ENCODE results near the gene ACOT12. TPM values are rescaled to one million over a fixed set of nuclear protein-coding genes. Genes with fewer than 3 reads are reported as not detected.

The ACOT12 gene
- total RNA-seq, 1 experiment from 2014 or later = not detected

DNA sequence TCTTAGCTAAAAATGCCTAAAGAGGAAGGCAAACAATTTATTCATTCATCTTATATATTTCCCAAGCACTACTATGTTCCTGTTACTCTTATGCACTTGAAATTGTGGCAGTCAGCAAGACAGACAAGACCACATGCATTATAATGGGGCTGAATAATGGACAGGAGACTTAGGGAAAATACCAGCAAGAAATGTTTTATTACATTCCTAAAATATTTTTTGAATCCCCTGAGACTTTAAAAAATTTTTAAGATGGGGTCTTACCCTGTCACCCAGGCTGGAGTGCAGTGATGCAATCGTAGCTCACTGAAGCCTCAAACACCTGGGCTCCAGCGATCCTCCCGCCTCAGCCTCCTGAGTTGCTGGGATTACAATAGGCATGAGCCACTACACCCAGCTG lies 79.4 kb downstream of the ACOT12 start:
- TF ChIP-seq, protein P1, sequence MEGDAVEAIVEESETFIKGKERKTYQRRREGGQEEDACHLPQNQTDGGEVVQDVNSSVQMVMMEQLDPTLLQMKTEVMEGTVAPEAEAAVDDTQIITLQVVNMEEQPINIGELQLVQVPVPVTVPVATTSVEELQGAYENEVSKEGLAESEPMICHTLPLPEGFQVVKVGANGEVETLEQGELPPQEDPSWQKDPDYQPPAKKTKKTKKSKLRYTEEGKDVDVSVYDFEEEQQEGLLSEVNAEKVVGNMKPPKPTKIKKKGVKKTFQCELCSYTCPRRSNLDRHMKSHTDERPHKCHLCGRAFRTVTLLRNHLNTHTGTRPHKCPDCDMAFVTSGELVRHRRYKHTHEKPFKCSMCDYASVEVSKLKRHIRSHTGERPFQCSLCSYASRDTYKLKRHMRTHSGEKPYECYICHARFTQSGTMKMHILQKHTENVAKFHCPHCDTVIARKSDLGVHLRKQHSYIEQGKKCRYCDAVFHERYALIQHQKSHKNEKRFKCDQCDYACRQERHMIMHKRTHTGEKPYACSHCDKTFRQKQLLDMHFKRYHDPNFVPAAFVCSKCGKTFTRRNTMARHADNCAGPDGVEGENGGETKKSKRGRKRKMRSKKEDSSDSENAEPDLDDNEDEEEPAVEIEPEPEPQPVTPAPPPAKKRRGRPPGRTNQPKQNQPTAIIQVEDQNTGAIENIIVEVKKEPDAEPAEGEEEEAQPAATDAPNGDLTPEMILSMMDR (conservative IDR thresholded peaks at IDR 0.05) = no peak
- H2BK5ac ChIP-seq (ENCODE audit: insufficient read length, low read length) = no peak overlapping the region
- H3K27ac ChIP-seq (ENCODE audit: insufficient read length, low read depth, low read length) = no peak overlapping the region
- no peak overlapping the region for H2AK5ac ChIP-seq (ENCODE audit: insufficient read length, low read length)
- H4K5ac ChIP-seq (ENCODE audit: insufficient read length, low read depth, low read length) = no peak overlapping the region
- H3K9me3 ChIP-seq (ENCODE audit: control insufficient read depth, low read depth, low read length) = no peaks in the 10 kb centered on the region
- H3K79me1 ChIP-seq (ENCODE audit: insufficient read depth, low read depth, low read length, poor library complexity, severe bottlenecking) = no peaks in the 10 kb centered on the region
- peaks cover 7 to 19% of the 10 kb centered on the region in 2 experiments; a peak in 3 of 4 replicates for H3K4me1 Mint-ChIP-seq
- no peak overlapping the region for H4K8ac ChIP-seq (replicated peaks; ENCODE audit: insufficient read length, low read depth, low read length)
- DNase-seq = no peak
- no peak overlapping the region for H2AFZ ChIP-seq (ENCODE audit: low read length)
- no peak overlapping the region for H3T11ph ChIP-seq (ENCODE audit: low read length)
- H3K23ac ChIP-seq (ENCODE audit: insufficient read length, low read depth, low read length) = no peak overlapping the region
- H3K4me2 ChIP-seq (ENCODE audit: insufficient read depth, insufficient read length, low read length) = no peak overlapping the region
- no peaks in the 10 kb centered on the region for H4K20me1 ChIP-seq (ENCODE audit: control insufficient read depth, insufficient read depth, insufficient read length)
- H3K9ac ChIP-seq (ENCODE audit: extremely low read depth, insufficient read length, low read length) = no peak overlapping the region
- no peaks in the 10 kb centered on the region; the same call in 1 of the 2 replicates for H3K4me1 ChIP-seq (ENCODE audit: insufficient read depth, low read length)
- no peak overlapping the region for H2BK15ac ChIP-seq (ENCODE audit: low read depth, low read length)
- no peak overlapping the region for H3K56ac ChIP-seq (ENCODE audit: insufficient read length, low read depth, low read length)
- H3K4me3 Mint-ChIP-seq = no peak overlapping the region
- H3K27ac Mint-ChIP-seq = peak overlapping the region in 1 of 3 experiments; percentile 88; a peak in 3 of 7 replicates
- H3K14ac ChIP-seq (ENCODE audit: insufficient read depth, low read length) = no peak overlapping the region
- H2BK120ac ChIP-seq (ENCODE audit: low read depth, low read length, poor library complexity, severe bottlenecking) = no peak overlapping the region
- H3K18ac ChIP-seq (ENCODE audit: insufficient read length, low read depth, low read length) = no peak overlapping the region
- H3K36me3 Mint-ChIP-seq (ENCODE audit: insufficient read depth in 1 of 3, low read depth in 3 of 3) = peaks cover 0 to 25% (median 7%) of the 10 kb centered on the region in 3 experiments; a peak in 5 of 7 replicates
- WGBS (ENCODE audit: extremely low coverage, insufficient read length, low lambda C conversion rate) = no CpG with 5 or more reads among the region's 3 CpGs
- H3K4ac ChIP-seq (ENCODE audit: low read depth, low read length) = no peak overlapping the region
- H3K27me3 ChIP-seq (ENCODE audit: insufficient read depth, low read length) = no peaks in the 10 kb centered on the region
- no peak overlapping the region for H2BK12ac ChIP-seq (ENCODE audit: insufficient read length, low read depth, low read length)
- H3K9me3 Mint-ChIP-seq = no peaks in the 10 kb centered on the region
- no peaks in the 10 kb centered on the region for H3K27me3 Mint-ChIP-seq (ENCODE audit: low read depth)
- no peaks in the 10 kb centered on the region for H3K79me2 ChIP-seq (ENCODE audit: insufficient read depth, low read length)
- H3K23me2 ChIP-seq (ENCODE audit: insufficient read length, low read depth, low read length, poor library complexity, severe bottlenecking) = no peaks in the 10 kb centered on the region
- no peak overlapping the region for H2BK20ac ChIP-seq (ENCODE audit: low read depth, low read length, poor library complexity, severe bottlenecking)
- H4K91ac ChIP-seq (ENCODE audit: insufficient read length, low read depth, low read length) = no peak overlapping the region

All from H9 (cell line).